Measurements from ENCODE around the gene GJB1.

GJB1 gene

GRCh38 chrX:71221145-71221544 lies 1.9 kb upstream of the GJB1 start:
- no peak overlapping the region for H2AFZ ChIP-seq (ENCODE audit: low read depth, low read length)
- peaks cover 2% of the 10 kb centered on the region for H3K4me1 ChIP-seq (ENCODE audit: control insufficient read depth, insufficient read depth, low read depth, low read length)
- no peak overlapping the region for H3K23ac ChIP-seq (ENCODE audit: low read length in 2 of 2)
- no peak overlapping the region for H3K4ac ChIP-seq (ENCODE audit: low read depth in 1 of 2, low read length in 2 of 2)
- H3K9ac ChIP-seq (ENCODE audit: low read length) = no peak overlapping the region
- 95% methylated on average over 1 of the region's 1 CpG for WGBS
- H3K79me1 ChIP-seq (replicated peaks; ENCODE audit: low read length, poor library complexity, severe bottlenecking) = no peaks in the 10 kb centered on the region
- DNase-seq = no peak
- H3K27ac ChIP-seq (ENCODE audit: low read length, poor library complexity, severe bottlenecking) = no peak overlapping the region
- no peak overlapping the region for H4K8ac ChIP-seq (ENCODE audit: low read length)
- H3K9me3 ChIP-seq (ENCODE audit: control insufficient read depth, low read length) = peaks cover 4% of the 10 kb centered on the region
- no peaks in the 10 kb centered on the region for H3K36me3 ChIP-seq (ENCODE audit: control insufficient read depth in 1 of 2, insufficient read depth in 2 of 2, low read depth in 1 of 2, low read length in 2 of 2)
- no peak overlapping the region for H2AK5ac ChIP-seq (ENCODE audit: low read length, severe bottlenecking)
- H2BK5ac ChIP-seq (ENCODE audit: low read depth, low read length, poor library complexity, severe bottlenecking) = no peak overlapping the region
- H4K91ac ChIP-seq (ENCODE audit: low read length) = no peak overlapping the region
- H3K4me3 ChIP-seq (ENCODE audit: insufficient read depth in 1 of 2, low read depth in 1 of 2, low read length in 2 of 2) = no peak overlapping the region
- no peak overlapping the region for H3K18ac ChIP-seq (ENCODE audit: low read depth in 1 of 2, low read length in 2 of 2)
- H2BK120ac ChIP-seq (ENCODE audit: low read depth, low read length) = no peak overlapping the region
- no peak overlapping the region for H2BK15ac ChIP-seq (ENCODE audit: low read depth, poor library complexity, severe bottlenecking)
- H3K4me2 ChIP-seq (ENCODE audit: low read length, poor library complexity, severe bottlenecking) = no peak overlapping the region
- H3K27me3 ChIP-seq (ENCODE audit: control insufficient read depth in 1 of 2, insufficient read depth in 1 of 2, low read length in 2 of 2) = peaks cover 0 to 32% of the 10 kb centered on the region in 2 experiments
- no peak overlapping the region for H2BK12ac ChIP-seq (ENCODE audit: low read length in 2 of 2)
- no peak overlapping the region for H3K14ac ChIP-seq (ENCODE audit: low read length in 2 of 2)

GRCh38 chrX:71224098-71224708 lies 1.2 kb downstream of the GJB1 start:
- WGBS = 88% methylated on average over 27 of the region's 32 CpGs
- H3K4ac ChIP-seq (ENCODE audit: low read depth in 1 of 2, low read length in 2 of 2) = no peak overlapping the region
- peaks cover 0 to 29% of the 10 kb centered on the region in 2 experiments for H3K27me3 ChIP-seq (ENCODE audit: control insufficient read depth in 1 of 2, insufficient read depth in 1 of 2, low read length in 2 of 2)
- peaks cover 4% of the 10 kb centered on the region for H3K9me3 ChIP-seq (ENCODE audit: control insufficient read depth, low read length)
- no peak overlapping the region for H2BK12ac ChIP-seq (ENCODE audit: low read length in 2 of 2)
- H3K14ac ChIP-seq (ENCODE audit: low read length in 2 of 2) = no peak overlapping the region
- H3K27ac ChIP-seq (ENCODE audit: low read length, poor library complexity, severe bottlenecking) = no peak overlapping the region
- no peak overlapping the region for H3K18ac ChIP-seq (ENCODE audit: low read depth in 1 of 2, low read length in 2 of 2)
- no peak overlapping the region for H3K4me3 ChIP-seq (ENCODE audit: insufficient read depth in 1 of 2, low read depth in 1 of 2, low read length in 2 of 2)
- no peak overlapping the region for H3K9ac ChIP-seq (ENCODE audit: low read length)
- no peak overlapping the region for H3K23ac ChIP-seq (ENCODE audit: low read length in 2 of 2)
- no peak overlapping the region for H2BK120ac ChIP-seq (ENCODE audit: low read depth, low read length)
- no peaks in the 10 kb centered on the region for H3K36me3 ChIP-seq (ENCODE audit: control insufficient read depth in 1 of 2, insufficient read depth in 2 of 2, low read depth in 1 of 2, low read length in 2 of 2)
- no peak overlapping the region for H4K8ac ChIP-seq (ENCODE audit: low read length)
- peaks cover 2% of the 10 kb centered on the region for H3K4me1 ChIP-seq (ENCODE audit: control insufficient read depth, insufficient read depth, low read depth, low read length)
- H4K91ac ChIP-seq (ENCODE audit: low read length) = no peak overlapping the region
- H2BK5ac ChIP-seq (ENCODE audit: low read depth, low read length, poor library complexity, severe bottlenecking) = no peak overlapping the region
- H2AFZ ChIP-seq (ENCODE audit: low read depth, low read length) = no peak overlapping the region
- no peak overlapping the region for H3K4me2 ChIP-seq (ENCODE audit: low read length, poor library complexity, severe bottlenecking)
- no peak overlapping the region for H2BK15ac ChIP-seq (ENCODE audit: low read depth, poor library complexity, severe bottlenecking)
- DNase-seq = no peak
- no peaks in the 10 kb centered on the region for H3K79me1 ChIP-seq (replicated peaks; ENCODE audit: low read length, poor library complexity, severe bottlenecking)
- no peak overlapping the region for H2AK5ac ChIP-seq (ENCODE audit: low read length, severe bottlenecking)

GRCh38 chrX:71225009-71225408 lies 2.0 kb downstream of the GJB1 start:
- no peak overlapping the region for H3K9ac ChIP-seq (ENCODE audit: low read length)
- H2BK12ac ChIP-seq (ENCODE audit: low read length in 2 of 2) = no peak overlapping the region
- H3K18ac ChIP-seq (ENCODE audit: low read depth in 1 of 2, low read length in 2 of 2) = no peak overlapping the region
- no peak overlapping the region for H3K27ac ChIP-seq (ENCODE audit: low read length, poor library complexity, severe bottlenecking)
- no CpG with 5 or more reads among the region's 2 CpGs for WGBS
- H3K4ac ChIP-seq (ENCODE audit: low read depth in 1 of 2, low read length in 2 of 2) = no peak overlapping the region
- no peak overlapping the region for H4K8ac ChIP-seq (ENCODE audit: low read length)
- DNase-seq = peak; percentile 1
- no peak overlapping the region for H4K91ac ChIP-seq (ENCODE audit: low read length)
- H3K4me3 ChIP-seq (ENCODE audit: insufficient read depth in 1 of 2, low read depth in 1 of 2, low read length in 2 of 2) = no peak overlapping the region
- H2BK15ac ChIP-seq (ENCODE audit: low read depth, poor library complexity, severe bottlenecking) = no peak overlapping the region
- H3K4me1 ChIP-seq (ENCODE audit: control insufficient read depth, insufficient read depth, low read depth, low read length) = peaks cover 2% of the 10 kb centered on the region
- H2BK120ac ChIP-seq (ENCODE audit: low read depth, low read length) = no peak overlapping the region
- peaks cover 4% of the 10 kb centered on the region for H3K9me3 ChIP-seq (ENCODE audit: control insufficient read depth, low read length)
- H2AFZ ChIP-seq (ENCODE audit: low read depth, low read length) = no peak overlapping the region
- H3K27me3 ChIP-seq (ENCODE audit: control insufficient read depth in 1 of 2, insufficient read depth in 1 of 2, low read length in 2 of 2) = peaks cover 0 to 37% of the 10 kb centered on the region in 2 experiments
- H2BK5ac ChIP-seq (ENCODE audit: low read depth, low read length, poor library complexity, severe bottlenecking) = no peak overlapping the region
- no peaks in the 10 kb centered on the region for H3K79me1 ChIP-seq (replicated peaks; ENCODE audit: low read length, poor library complexity, severe bottlenecking)
- no peak overlapping the region for H3K14ac ChIP-seq (ENCODE audit: low read length in 2 of 2)
- no peaks in the 10 kb centered on the region for H3K36me3 ChIP-seq (ENCODE audit: control insufficient read depth in 1 of 2, insufficient read depth in 2 of 2, low read depth in 1 of 2, low read length in 2 of 2)
- H3K4me2 ChIP-seq (ENCODE audit: low read length, poor library complexity, severe bottlenecking) = no peak overlapping the region
- H2AK5ac ChIP-seq (ENCODE audit: low read length, severe bottlenecking) = no peak overlapping the region
- H3K23ac ChIP-seq (ENCODE audit: low read length in 2 of 2) = no peak overlapping the region

- Histone ChIP-seq H2AFZ (ENCODE audit: low read depth, low read length) (no peak overlapping the region), H2AK5ac (ENCODE audit: low read length, severe bottlenecking) (no peak overlapping the region), H3K23ac (ENCODE audit: low read length in 2 of 2) (no peak overlapping the region), H4K8ac (ENCODE audit: low read length) (no peak overlapping the region), H3K79me1 (replicated peaks; ENCODE audit: low read length, poor library complexity, severe bottlenecking) (no peaks in the 10 kb centered on the region), H3K9me3 (ENCODE audit: control insufficient read depth, low read length) (peaks cover 4% of the 10 kb centered on the region), H2BK5ac (ENCODE audit: low read depth, low read length, poor library complexity, severe bottlenecking) (no peak overlapping the region), H3K14ac (ENCODE audit: low read length in 2 of 2) (no peak overlapping the region), H2BK120ac (ENCODE audit: low read depth, low read length) (no peak overlapping the region), H2BK12ac (ENCODE audit: low read length in 2 of 2) (no peak overlapping the region), H3K4me2 (ENCODE audit: low read length, poor library complexity, severe bottlenecking) (no peak overlapping the region), H3K4me3 (ENCODE audit: insufficient read depth in 1 of 2, low read depth in 1 of 2, low read length in 2 of 2) (no peak overlapping the region), H3K18ac (ENCODE audit: low read depth in 1 of 2, low read length in 2 of 2) (no peak overlapping the region), H3K4me1 (ENCODE audit: control insufficient read depth, insufficient read depth, low read depth, low read length) (peaks cover 2% of the 10 kb centered on the region), H3K9ac (ENCODE audit: low read length) (no peak overlapping the region), H3K4ac (ENCODE audit: low read depth in 1 of 2, low read length in 2 of 2) (no peak overlapping the region), H4K91ac (ENCODE audit: low read length) (no peak overlapping the region), H3K27me3 (ENCODE audit: control insufficient read depth in 1 of 2, insufficient read depth in 1 of 2, low read length in 2 of 2) (peaks cover 0 to 37% of the 10 kb centered on the region in 2 experiments), H3K36me3 (ENCODE audit: control insufficient read depth in 1 of 2, insufficient read depth in 2 of 2, low read depth in 1 of 2, low read length in 2 of 2) (no peaks in the 10 kb centered on the region), H2BK15ac (ENCODE audit: low read depth, poor library complexity, severe bottlenecking) (no peak overlapping the region), H3K27ac (ENCODE audit: low read length, poor library complexity, severe bottlenecking) (no peak overlapping the region)
- WGBS = 48% methylated on average over 5 of the region's 5 CpGs
- peak; percentile 3 for DNase-seq
Observed at GRCh38 chrX:71225676-71226075, 2.7 kb downstream of the GJB1 start.
